GM12878 (cell line): Measurements from ENCODE around the gene CAMTA2. TPM values are rescaled to one million over a fixed set of nuclear protein-coding genes. Genes with fewer than 3 reads are reported as not detected.
A peak's percentile ranks its signal among the peaks of the same experiment; 100 is the strongest.

Experiments used
- BACH1 ChIP-seq: fragments of 450-650 bp; IDR thresholded peaks from 2 replicates; pipeline ENCODE4 v1.6.1; 2017; ENCODE audit warnings: mild to moderate bottlenecking, borderline replicate concordance
- CBFB ChIP-seq: IDR thresholded peaks from 2 replicates; pipeline ENCODE4 v1.6.1; 2016; ENCODE audit warnings: antibody characterized with exemption, low read depth
- EP300 ChIP-seq, 2 experiments: fragments of 150-350 bp in 1 of 2; IDR thresholded peaks; 2 replicates each; pipeline ENCODE4 v1.6.1; 2011 to 2012; ENCODE audit warnings: low read depth in 2 of 2, low read length in 2 of 2, borderline replicate concordance in 1 of 2, improper control_type of control experiment in 1 of 2, inconsistent platforms in 1 of 2; ENCODE audit not compliant: control insufficient read depth in 1 of 2
- ETV6 ChIP-seq, 2 experiments: fragments of 450-650 bp in 1 of 2; IDR thresholded peaks in 1 of 2; conservative IDR thresholded peaks in 1 of 2; 2 replicates each; pipeline ENCODE4 v1.6.1; 2014; ENCODE audit warnings: antibody characterized with exemption in 1 of 2, borderline replicate concordance in 1 of 2, low read depth in 1 of 2, mild to moderate bottlenecking in 1 of 2, moderate library complexity in 1 of 2
- HDGF ChIP-seq: fragments of 450-650 bp; IDR thresholded peaks from 2 replicates; pipeline ENCODE4 v1.6.1; 2016; ENCODE audit warnings: antibody characterized with exemption
- IKZF1 ChIP-seq: fragments of 450-650 bp; conservative IDR thresholded peaks from 2 replicates; pipeline ENCODE4 v1.6.1; 2017; ENCODE audit warnings: antibody characterized with exemption, mild to moderate bottlenecking
- IRF4 ChIP-seq: IDR thresholded peaks from 2 replicates; pipeline ENCODE4 v1.6.1; 2011; ENCODE audit warnings: low read depth, low read length
- KLF5 ChIP-seq: fragments of 450-650 bp; IDR thresholded peaks from 2 replicates; pipeline ENCODE4 v1.6.1; 2014; ENCODE audit warnings: mild to moderate bottlenecking; ENCODE audit not compliant: partially characterized antibody
- NBN ChIP-seq: fragments of 450-650 bp; IDR thresholded peaks from 2 replicates; pipeline ENCODE4 v1.6.1; 2016
- NFYA ChIP-seq: IDR thresholded peaks from 2 replicates; pipeline ENCODE4 v1.6.1; 2011; ENCODE audit warnings: low read depth, mild to moderate bottlenecking, low read length, improper control_type of control experiment, borderline replicate concordance
- PAX5 ChIP-seq: IDR thresholded peaks from 2 replicates; pipeline ENCODE4 v1.6.1; 2011; ENCODE audit warnings: low read depth, low read length, borderline replicate concordance
- POLR2AphosphoS2 ChIP-seq: IDR thresholded peaks from 2 replicates; pipeline ENCODE4 v1.6.1; 2011; ENCODE audit warnings: low read depth, mild to moderate bottlenecking, low read length, improper control_type of control experiment, moderate library complexity
- RELB ChIP-seq: fragments of 450-650 bp; IDR thresholded peaks from 2 replicates; pipeline ENCODE4 v1.6.1; 2017; ENCODE audit warnings: low read depth, mild to moderate bottlenecking, moderate library complexity
- SMAD1 ChIP-seq: fragments of 450-650 bp; IDR thresholded peaks from 2 replicates; pipeline ENCODE4 v1.6.1; 2018; ENCODE audit warnings: mild to moderate bottlenecking, low read depth; ENCODE audit not compliant: partially characterized antibody
- SPI1 ChIP-seq: IDR thresholded peaks from 2 replicates; pipeline ENCODE4 v1.6.1; 2011; ENCODE audit warnings: low read depth, mild to moderate bottlenecking, low read length, moderate library complexity, borderline replicate concordance; ENCODE audit not compliant: insufficient read depth
- SRF ChIP-seq, 2 experiments: IDR thresholded peaks; 2 replicates each; pipeline ENCODE4 v1.6.1; 2011; ENCODE audit warnings: low read depth in 2 of 2, low read length in 2 of 2, mild to moderate bottlenecking in 1 of 2, moderate library complexity in 1 of 2
- TCF12 ChIP-seq: IDR thresholded peaks from 2 replicates; pipeline ENCODE4 v1.6.1; 2011; ENCODE audit warnings: low read depth, mild to moderate bottlenecking, low read length
- YY1 ChIP-seq: IDR thresholded peaks from 2 replicates; pipeline ENCODE4 v1.6.1; 2011; ENCODE audit warnings: low read depth, mild to moderate bottlenecking, low read length
- ZBTB4 ChIP-seq: fragments of 450-650 bp; formaldehyde crosslinking; IDR thresholded peaks from 2 replicates; pipeline ENCODE4 v1.4.0; 2022; ENCODE audit warnings: mild to moderate bottlenecking, moderate library complexity
- polyA plus RNA-seq, 11 experiments: library from polyadenylated mRNA; depleted of rRNA in 4 of 11; unstranded in 6 of 11; stranded (reverse) in 5 of 11; fragments of >200 nt; fragmentation: Nextera tagmentation in 4 of 11; fragmentation: Illumina TruSeq in 1 of 11; extraction: Ambion mirVana in 4 of 11; extraction: Trizol in 1 of 11; gene quantifications; 1 replicate in 1 of 11; 2 replicates in 10 of 11; pipeline versions ENCODE4 v1.2.1 to v1.2.3, GENCODE V29; 2011 to 2016; ENCODE audit warnings: inconsistent platforms in 2 of 11, missing spikeins in 2 of 11, low read depth in 1 of 11
- total RNA-seq, 4 experiments: library from RNA; depleted of rRNA in 3 of 4; stranded (reverse); fragments of >200 nt in 3 of 4; fragmentation: Illumina TruSeq in 1 of 4; extraction: Trizol in 1 of 4; gene quantifications; 2 replicates each; pipeline versions ENCODE4 v1.2.1 to v1.2.3, GENCODE V29; 2013 to 2021
- TF ChIP-seq, protein P1 (sequence below): IDR thresholded peaks from 2 replicates; pipeline ENCODE4 v1.6.1; 2011; ENCODE audit warnings: borderline replicate concordance, low read depth, mild to moderate bottlenecking, moderate library complexity, low read length; ENCODE audit not compliant: insufficient read depth, poor library complexity, severe bottlenecking

CAMTA2 gene
- total and polyA plus RNA-seq, 10 of the 15 experiments (the other 5 are each of a cell fraction or from before 2014, with no cell fraction given): 0.42 to 29.3 (median 11.2) TPM

- 0 out of 2 replicates have a peak, but pooled peaks have one; percentile 62 for TF ChIP-seq ZBTB4
- TF ChIP-seq POLR2AphosphoS2: peak; percentile 24; the same call in 1 of the 2 replicates
- no peak for TF ChIP-seq KLF5
- peak; percentile 57; the same call in 1 of the 2 replicates for TF ChIP-seq NBN
- TF ChIP-seq TCF12: 0 out of 2 replicates have a peak, but pooled peaks have one; percentile 16
- TF ChIP-seq IKZF1: peak; percentile 51
- TF ChIP-seq NFYA: no peak
- peak; percentile 8; the same call in 1 of the 2 replicates for TF ChIP-seq CBFB
- TF ChIP-seq HDGF: peak; percentile 42; the same call in 1 of the 2 replicates
- peak; percentile 63 for TF ChIP-seq SMAD1
- TF ChIP-seq RELB: peak; percentile 31
- TF ChIP-seq EP300 (IDR thresholded peaks at IDR 0.05; ENCODE audit: borderline replicate concordance in 1 of 2, control insufficient read depth in 1 of 2, low read depth in 2 of 2, low read length in 2 of 2): no peak
- peak; percentile 30 for TF ChIP-seq BACH1
- TF ChIP-seq, protein P1, sequence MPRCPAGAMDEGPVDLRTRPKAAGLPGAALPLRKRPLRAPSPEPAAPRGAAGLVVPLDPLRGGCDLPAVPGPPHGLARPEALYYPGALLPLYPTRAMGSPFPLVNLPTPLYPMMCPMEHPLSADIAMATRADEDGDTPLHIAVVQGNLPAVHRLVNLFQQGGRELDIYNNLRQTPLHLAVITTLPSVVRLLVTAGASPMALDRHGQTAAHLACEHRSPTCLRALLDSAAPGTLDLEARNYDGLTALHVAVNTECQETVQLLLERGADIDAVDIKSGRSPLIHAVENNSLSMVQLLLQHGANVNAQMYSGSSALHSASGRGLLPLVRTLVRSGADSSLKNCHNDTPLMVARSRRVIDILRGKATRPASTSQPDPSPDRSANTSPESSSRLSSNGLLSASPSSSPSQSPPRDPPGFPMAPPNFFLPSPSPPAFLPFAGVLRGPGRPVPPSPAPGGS: peak; percentile 49
- peak; percentile 90 for TF ChIP-seq SPI1
- no peak for TF ChIP-seq IRF4
- peak; percentile 91 to 95 for TF ChIP-seq SRF (IDR thresholded peaks at IDR 0.05; ENCODE audit: low read depth in 2 of 2, low read length in 2 of 2)
- TF ChIP-seq PAX5: no peak
- 0 out of 2 replicates have a peak, but pooled peaks have one; percentile 5 for TF ChIP-seq YY1
- 0 out of 4 replicates have a peak, but pooled peaks of 1 of the 2 experiments have one; percentile 20 for TF ChIP-seq ETV6 (conservative IDR thresholded peaks at IDR 0.05 in 1 of 2, IDR thresholded peaks at IDR 0.05 in 1 of 2; ENCODE audit: borderline replicate concordance in 1 of 2, low read depth in 1 of 2)
Measured at GRCh38 chr17:4944163-4944553, 43.3 kb downstream of the CAMTA2 start (continued).
